Smooth muscle cell (in vitro differentiated cells): Measurements from ENCODE around the gene RNF6. TPM values are rescaled to one million over a fixed set of nuclear protein-coding genes. Genes with fewer than 3 reads are reported as not detected.

Experiments
- polyA plus RNA-seq: library from polyadenylated mRNA; unstranded; fragments of >200 nt; fragmentation: Nextera tagmentation; extraction: Ambion mirVana; gene quantifications from 2 replicates; pipeline ENCODE4 v1.2.1, GENCODE V29; 2016
- total RNA-seq: library from RNA; depleted of rRNA; stranded (reverse); fragments of >200 nt; gene quantifications from 2 replicates; pipeline ENCODE4 v1.2.3, GENCODE V29; 2014

Gene RNF6
- total and polyA plus RNA-seq, 2 experiments from 2014 or later = 27.8 to 47.3 TPM

Other genes starting within 250 kb of the RNF6 start
- gene SHISA2, start 170.3 kb downstream of the RNF6 start, total RNA-seq = 0.81 and 0.99 TPM in 2 replicates
- 0.14 and 0.63 TPM in 2 replicates for gene SHISA2, start 170.3 kb downstream of the RNF6 start, polyA plus RNA-seq
- gene CDK8, start 31.8 kb upstream of the RNF6 start, total RNA-seq = 32.7 and 45.4 TPM in 2 replicates
- gene CDK8, start 31.8 kb upstream of the RNF6 start, polyA plus RNA-seq = 11.3 and 12.6 TPM in 2 replicates